ENCODE results near the gene STAG1.

Gene STAG1

DNA sequence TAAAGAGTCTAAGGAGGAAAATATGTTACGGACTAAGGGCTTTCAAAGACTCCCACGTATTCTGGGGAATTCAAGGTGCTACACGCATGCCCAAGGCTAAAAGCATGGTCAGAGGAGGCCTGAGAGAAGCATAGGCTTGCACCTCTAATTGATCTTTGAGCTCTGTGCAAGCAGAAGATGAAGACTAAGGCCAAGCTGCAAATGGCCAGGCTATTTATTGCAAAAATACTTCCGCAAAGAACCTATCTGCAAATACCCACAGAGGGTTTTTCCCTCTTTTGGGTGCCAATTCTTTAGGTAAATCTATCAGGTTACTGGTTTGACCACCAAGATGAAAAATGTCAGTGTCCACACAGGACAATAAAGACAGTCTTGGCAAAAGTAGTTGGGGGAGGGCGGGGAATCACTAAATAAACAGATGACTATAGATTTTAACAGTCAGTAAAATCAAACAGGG is 119.5 kb downstream of the STAG1 start:
- TF ChIP-seq, protein P1, sequence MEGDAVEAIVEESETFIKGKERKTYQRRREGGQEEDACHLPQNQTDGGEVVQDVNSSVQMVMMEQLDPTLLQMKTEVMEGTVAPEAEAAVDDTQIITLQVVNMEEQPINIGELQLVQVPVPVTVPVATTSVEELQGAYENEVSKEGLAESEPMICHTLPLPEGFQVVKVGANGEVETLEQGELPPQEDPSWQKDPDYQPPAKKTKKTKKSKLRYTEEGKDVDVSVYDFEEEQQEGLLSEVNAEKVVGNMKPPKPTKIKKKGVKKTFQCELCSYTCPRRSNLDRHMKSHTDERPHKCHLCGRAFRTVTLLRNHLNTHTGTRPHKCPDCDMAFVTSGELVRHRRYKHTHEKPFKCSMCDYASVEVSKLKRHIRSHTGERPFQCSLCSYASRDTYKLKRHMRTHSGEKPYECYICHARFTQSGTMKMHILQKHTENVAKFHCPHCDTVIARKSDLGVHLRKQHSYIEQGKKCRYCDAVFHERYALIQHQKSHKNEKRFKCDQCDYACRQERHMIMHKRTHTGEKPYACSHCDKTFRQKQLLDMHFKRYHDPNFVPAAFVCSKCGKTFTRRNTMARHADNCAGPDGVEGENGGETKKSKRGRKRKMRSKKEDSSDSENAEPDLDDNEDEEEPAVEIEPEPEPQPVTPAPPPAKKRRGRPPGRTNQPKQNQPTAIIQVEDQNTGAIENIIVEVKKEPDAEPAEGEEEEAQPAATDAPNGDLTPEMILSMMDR (IDR thresholded peaks at IDR 0.05; ENCODE audit: unreplicated experiment in 3 of 3) = no peak
- Mint-ChIP-seq H3K4me1 (peaks cover 27% of the 10 kb centered on the region), H3K4me3 (no peak overlapping the region), H3K36me3 (ENCODE audit: low read depth) (peaks cover 34% of the 10 kb centered on the region), H3K9me3 (peaks cover 6% of the 10 kb centered on the region), H3K27ac (no peak overlapping the region), H3K27me3 (ENCODE audit: low read depth) (no peaks in the 10 kb centered on the region)

DNA sequence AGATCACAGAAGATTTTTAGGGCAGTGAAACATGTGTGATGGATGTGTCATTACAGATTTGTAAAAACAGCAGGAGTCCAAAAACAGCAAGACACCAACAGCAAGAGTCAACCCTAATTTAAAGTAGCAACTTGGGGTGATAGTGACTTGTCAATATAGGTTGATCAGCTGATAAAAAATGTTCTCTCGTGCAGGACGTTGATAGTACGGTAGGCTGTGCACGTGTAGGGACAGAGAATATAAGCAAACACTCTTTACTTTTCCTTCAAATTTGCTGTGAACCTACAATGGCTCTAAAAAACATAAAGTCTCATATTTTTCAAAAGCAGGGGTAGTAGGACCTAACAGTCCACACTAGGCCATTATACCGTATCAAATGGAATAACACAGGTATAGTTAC is 120.8 kb downstream of the STAG1 start:
- TF ChIP-seq, protein P1 (IDR thresholded peaks at IDR 0.05; ENCODE audit: unreplicated experiment in 3 of 3) = no peak
- H3K4me1 Mint-ChIP-seq = peaks cover 19% of the 10 kb centered on the region
- peaks cover 6% of the 10 kb centered on the region for H3K9me3 Mint-ChIP-seq
- no peak overlapping the region for H3K4me3 Mint-ChIP-seq
- H3K36me3 Mint-ChIP-seq (ENCODE audit: low read depth) = peaks cover 31% of the 10 kb centered on the region
- no peaks in the 10 kb centered on the region for H3K27me3 Mint-ChIP-seq (ENCODE audit: low read depth)
- no peak overlapping the region for H3K27ac Mint-ChIP-seq

DNA sequence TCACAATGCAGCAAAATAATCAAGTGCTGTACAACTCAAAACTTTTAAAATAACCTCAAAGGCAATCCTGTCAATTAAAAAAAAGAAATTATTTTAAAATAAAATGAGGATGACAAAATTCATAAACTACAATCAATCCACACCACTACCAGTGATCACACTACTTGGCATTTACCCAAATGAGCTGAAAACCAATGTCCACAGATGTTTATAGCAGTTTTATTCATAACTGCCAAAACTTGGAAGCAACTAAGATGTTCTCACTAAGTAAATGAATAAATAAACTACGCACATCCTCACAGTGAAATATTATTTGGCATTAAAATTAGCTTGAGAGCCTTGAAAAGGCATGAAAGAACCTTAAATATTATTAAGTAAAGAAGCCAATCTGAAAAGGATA is 121.3 kb downstream of the STAG1 start:
- Mint-ChIP-seq H3K9me3 (peaks cover 6% of the 10 kb centered on the region), H3K4me1 (peaks cover 19% of the 10 kb centered on the region), H3K27ac (no peak overlapping the region), H3K36me3 (ENCODE audit: low read depth) (peaks cover 31% of the 10 kb centered on the region), H3K27me3 (ENCODE audit: low read depth) (no peaks in the 10 kb centered on the region), H3K4me3 (no peak overlapping the region)
- TF ChIP-seq, protein P1 (IDR thresholded peaks at IDR 0.05; ENCODE audit: unreplicated experiment in 3 of 3) = no peak

DNA sequence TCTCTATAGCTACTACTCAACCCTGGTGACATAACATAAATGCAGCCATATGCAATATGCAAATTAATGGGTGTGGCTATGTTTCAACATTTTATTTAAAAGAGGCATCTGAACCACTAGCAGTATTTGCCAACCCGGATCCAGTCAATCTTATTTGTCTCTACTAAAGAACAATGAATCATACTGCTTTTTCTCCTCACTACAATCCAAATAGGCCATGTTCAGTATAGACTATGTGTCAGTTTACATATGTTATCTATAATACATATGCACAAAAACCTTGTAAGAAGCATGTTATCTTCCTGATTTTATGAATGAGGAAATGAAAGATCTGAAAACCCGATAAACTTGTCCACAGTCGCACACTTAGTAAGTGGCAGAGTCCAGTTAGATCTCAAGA is 125.7 kb downstream of the STAG1 start:
- Mint-ChIP-seq H3K4me1 (peaks cover 21% of the 10 kb centered on the region), H3K27me3 (ENCODE audit: low read depth) (no peaks in the 10 kb centered on the region), H3K4me3 (no peak overlapping the region), H3K27ac (peak overlapping the region in 2 of 3 experiments; percentile 15 to 63), H3K36me3 (ENCODE audit: low read depth) (peaks cover 28% of the 10 kb centered on the region), H3K9me3 (no peaks in the 10 kb centered on the region)
- TF ChIP-seq, protein P1 (IDR thresholded peaks at IDR 0.05; ENCODE audit: unreplicated experiment in 3 of 3) = no peak

DNA sequence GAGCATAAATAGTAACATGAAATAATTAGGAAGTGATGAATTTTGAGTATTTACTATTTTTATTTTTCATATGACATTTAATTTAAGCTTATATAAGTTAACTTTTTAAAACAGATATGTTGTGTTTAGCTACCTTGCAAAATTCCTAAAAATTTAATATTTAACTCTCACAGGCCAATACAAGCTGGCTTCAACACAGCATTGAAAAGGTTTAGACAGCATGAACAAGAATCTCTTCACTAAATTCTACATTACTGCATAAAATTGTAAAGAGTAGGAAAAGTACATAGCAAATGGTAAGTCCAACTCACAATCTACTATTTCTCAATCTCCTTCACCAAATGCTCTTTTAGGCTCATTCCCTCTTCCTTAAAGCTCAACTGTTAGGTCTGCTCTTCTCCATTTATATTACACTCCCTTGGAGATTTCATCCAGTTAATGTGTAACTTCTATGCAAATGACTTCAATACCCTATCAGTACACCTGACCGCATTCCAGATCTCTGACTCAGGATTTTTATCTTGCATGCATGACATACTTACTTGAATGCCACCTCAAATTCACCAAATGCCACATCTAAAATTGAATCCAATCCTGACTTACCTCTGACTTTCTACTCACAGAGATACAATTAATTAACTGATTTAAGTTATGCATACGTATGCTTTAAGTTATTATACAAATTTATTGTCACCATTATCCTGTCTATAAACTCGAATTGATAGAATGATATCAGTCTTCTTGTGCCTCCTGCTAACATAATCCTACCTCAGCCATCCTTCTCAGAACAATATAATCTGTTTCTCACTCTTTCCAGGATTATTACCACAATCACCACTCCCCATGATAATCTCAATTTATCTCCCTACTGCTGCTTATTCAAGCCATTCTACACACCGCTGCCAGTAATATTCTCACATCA is 127.0 kb downstream of the STAG1 start:
- TF ChIP-seq, protein P1 (IDR thresholded peaks at IDR 0.05; ENCODE audit: unreplicated experiment in 3 of 3) = no peak
- no peaks in the 10 kb centered on the region for H3K27me3 Mint-ChIP-seq (ENCODE audit: low read depth)
- H3K27ac Mint-ChIP-seq = peak overlapping the region; percentile 75 to 88 (median 79)
- peak overlapping the region in 2 of 3 experiments; percentile 7 to 45 for H3K4me3 Mint-ChIP-seq
- no peaks in the 10 kb centered on the region for H3K9me3 Mint-ChIP-seq
- peaks cover 32% of the 10 kb centered on the region for H3K36me3 Mint-ChIP-seq (ENCODE audit: low read depth)
- peaks cover 15% of the 10 kb centered on the region for H3K4me1 Mint-ChIP-seq
